ENCODE data around the gene NOTCH3. TPM values are rescaled to one million over a fixed set of nuclear protein-coding genes. Genes with fewer than 3 reads are reported as not detected.

NOTCH3 gene
- total RNA-seq, 1 experiment from 2014 or later: 153 TPM

GRCh38 chr19:15198951-15199660 is 1.7 kb downstream of the NOTCH3 start (continued):
- TF ChIP-seq ZNF532 (CRISPR knock-in tag; IDR thresholded peaks at IDR 0.05; ENCODE audit: borderline replicate concordance) (no peak), NFATC4 (CRISPR knock-in tag; IDR thresholded peaks at IDR 0.05) (no peak)

- CTCF ChIA-PET: no interaction called here
- Mint-ChIP-seq H3K27ac (peak overlapping the region; percentile 90), H3K9me3 (no peaks in the 10 kb centered on the region), H3K36me3 (peaks cover 17% of the 10 kb centered on the region), H3K4me1 (peaks cover 31% of the 10 kb centered on the region), H3K27me3 (ENCODE audit: low read depth) (peaks cover 6% of the 10 kb centered on the region; the same call in 1 of the 2 replicates), H3K4me3 (peak overlapping the region; percentile 76)
- no peak for TF ChIP-seq ARID4B (CRISPR knock-in tag; IDR thresholded peaks at IDR 0.05; ENCODE audit: borderline replicate concordance)
- TF ChIP-seq, protein P1, sequence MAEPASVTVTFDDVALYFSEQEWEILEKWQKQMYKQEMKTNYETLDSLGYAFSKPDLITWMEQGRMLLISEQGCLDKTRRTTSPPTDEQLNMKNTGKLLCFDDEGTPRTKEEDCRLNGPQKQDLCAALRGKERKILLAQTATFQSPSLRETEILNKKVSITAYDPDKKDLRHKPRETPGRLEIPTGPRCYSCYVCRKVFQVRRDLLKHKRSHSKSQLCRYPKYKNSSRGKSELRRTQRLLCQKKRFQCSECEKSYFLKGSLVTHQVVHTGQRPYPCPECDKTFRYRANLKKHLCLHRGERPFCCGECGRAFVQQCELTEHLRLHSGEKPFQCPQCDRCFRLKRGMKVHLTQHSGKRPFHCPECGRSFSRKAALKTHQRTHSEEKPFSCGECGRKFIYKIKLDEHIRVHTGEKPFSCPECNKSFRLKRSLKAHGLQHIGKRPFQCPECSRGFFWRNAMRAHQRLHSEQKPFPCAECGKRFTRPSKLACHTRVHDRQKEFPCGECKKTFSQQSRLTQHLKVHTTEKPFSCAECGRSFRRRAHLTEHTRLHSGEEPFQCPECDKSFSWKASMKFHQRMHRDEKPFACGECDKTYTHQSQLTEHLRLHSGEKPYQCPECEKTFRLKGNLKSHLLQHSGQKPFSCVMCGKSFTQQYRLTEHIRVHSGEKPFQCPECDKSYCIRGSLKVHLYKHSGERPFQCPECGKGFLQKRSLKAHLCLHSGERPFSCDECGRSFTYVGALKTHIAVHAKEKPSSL (CRISPR knock-in tag; conservative IDR thresholded peaks at IDR 0.05): no peak
- TF ChIP-seq, protein P2, sequence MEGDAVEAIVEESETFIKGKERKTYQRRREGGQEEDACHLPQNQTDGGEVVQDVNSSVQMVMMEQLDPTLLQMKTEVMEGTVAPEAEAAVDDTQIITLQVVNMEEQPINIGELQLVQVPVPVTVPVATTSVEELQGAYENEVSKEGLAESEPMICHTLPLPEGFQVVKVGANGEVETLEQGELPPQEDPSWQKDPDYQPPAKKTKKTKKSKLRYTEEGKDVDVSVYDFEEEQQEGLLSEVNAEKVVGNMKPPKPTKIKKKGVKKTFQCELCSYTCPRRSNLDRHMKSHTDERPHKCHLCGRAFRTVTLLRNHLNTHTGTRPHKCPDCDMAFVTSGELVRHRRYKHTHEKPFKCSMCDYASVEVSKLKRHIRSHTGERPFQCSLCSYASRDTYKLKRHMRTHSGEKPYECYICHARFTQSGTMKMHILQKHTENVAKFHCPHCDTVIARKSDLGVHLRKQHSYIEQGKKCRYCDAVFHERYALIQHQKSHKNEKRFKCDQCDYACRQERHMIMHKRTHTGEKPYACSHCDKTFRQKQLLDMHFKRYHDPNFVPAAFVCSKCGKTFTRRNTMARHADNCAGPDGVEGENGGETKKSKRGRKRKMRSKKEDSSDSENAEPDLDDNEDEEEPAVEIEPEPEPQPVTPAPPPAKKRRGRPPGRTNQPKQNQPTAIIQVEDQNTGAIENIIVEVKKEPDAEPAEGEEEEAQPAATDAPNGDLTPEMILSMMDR (IDR thresholded peaks at IDR 0.05): no peak
- TF ChIP-seq, protein P3, sequence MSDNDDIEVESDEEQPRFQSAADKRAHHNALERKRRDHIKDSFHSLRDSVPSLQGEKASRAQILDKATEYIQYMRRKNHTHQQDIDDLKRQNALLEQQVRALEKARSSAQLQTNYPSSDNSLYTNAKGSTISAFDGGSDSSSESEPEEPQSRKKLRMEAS (CRISPR knock-in tag; IDR thresholded peaks at IDR 0.05): no peak
- no peak for TF ChIP-seq E2F1 (CRISPR knock-in tag; IDR thresholded peaks at IDR 0.05)
- DNase-seq (ENCODE audit: low spot score) (no peak), ATAC-seq (no peak)
- POLR2A ChIA-PET: no interaction called here
Observed at GRCh38 chr19:15197942-15198341, 2.9 kb downstream of the NOTCH3 start.

All from WTC11 (cell line).